Caco-2 (cell line): ENCODE measurements around the gene NOTUM. TPM values are rescaled to one million over a fixed set of nuclear protein-coding genes. Genes with fewer than 3 reads are reported as not detected.

Source experiments
- BruUV-seq: library from RNA; stranded (reverse); fragments of 400-500 nt; replicated peaks from 2 replicates; lab custom pipeline; 2021; lab: Mats Ljungman, UMichigan
- CTCF ChIA-PET: fragments of 300-600 bp; sonication (Branson Sonifier 250); formaldehyde crosslinking; loops from one replicate; lab custom pipeline; 2022; ENCODE audit warnings: antibody characterized with exemption; lab: Charles Lee
- POLR2A ChIA-PET: fragments of 300-600 bp; sonication (Branson Sonifier 250); formaldehyde crosslinking; loops from one replicate; lab custom pipeline; 2022; ENCODE audit warnings: antibody characterized with exemption; lab: Charles Lee
- DNase-seq, 2 experiments: peaks; one replicate each; pipeline versions ENCODE4 v3.0.0 to v3.0.0-alpha.2; 2020 to 2022
- H3K27me3 ChIP-seq: replicated peaks from 2 replicates; pipeline ENCODE4 v1.6.0; 2011; ENCODE audit warnings: low read length; ENCODE audit not compliant: control insufficient read depth, insufficient read depth
- H3K36me3 ChIP-seq: 2 replicates; pipeline ENCODE4 v1.5.1; 2011; ENCODE audit warnings: low read length; ENCODE audit not compliant: control insufficient read depth, insufficient read depth
- H3K4me1 ChIP-seq: fragments of 250-450 bp; sonication (Bioruptor Pico); 2 replicates; pipeline ENCODE4 v1.5.1; 2020; ENCODE audit warnings: mild to moderate bottlenecking
- H3K4me3 ChIP-seq: 2 replicates; pipeline ENCODE4 v1.5.1; 2011; ENCODE audit warnings: low read depth, mild to moderate bottlenecking, control low read depth, low read length
- H3K9me3 ChIP-seq: fragments of 250-450 bp; sonication (Bioruptor Pico); 2 replicates; pipeline ENCODE4 v1.5.1; 2020; ENCODE audit warnings: mild to moderate bottlenecking, moderate library complexity
- H3K27ac Mint-ChIP-seq: one replicate; pipeline ENCODE4 v1.8.0; 2022; ENCODE audit warnings: mixed read lengths; ENCODE audit not compliant: unreplicated experiment
- H3K27me3 Mint-ChIP-seq: one replicate; pipeline ENCODE4 v1.8.0; 2022; ENCODE audit warnings: mixed read lengths; ENCODE audit not compliant: insufficient read depth, unreplicated experiment
- H3K36me3 Mint-ChIP-seq: one replicate; pipeline ENCODE4 v1.8.0; 2022; ENCODE audit warnings: mild to moderate bottlenecking, mixed read lengths; ENCODE audit not compliant: insufficient read depth, unreplicated experiment
- H3K4me1 Mint-ChIP-seq: one replicate; pipeline ENCODE4 v1.8.0; 2022; ENCODE audit warnings: low read depth, mixed read lengths; ENCODE audit not compliant: unreplicated experiment
- H3K4me3 Mint-ChIP-seq: one replicate; pipeline ENCODE4 v1.8.0; 2022; ENCODE audit warnings: mild to moderate bottlenecking, moderate library complexity, mixed read lengths; ENCODE audit not compliant: unreplicated experiment
- H3K9me3 Mint-ChIP-seq: one replicate; pipeline ENCODE4 v1.8.0; 2022; ENCODE audit warnings: mixed read lengths; ENCODE audit not compliant: unreplicated experiment
- CTCF ChIP-seq, 2 experiments: fragments of 200-600 bp in 1 of 2; IDR thresholded peaks; 1 replicate in 1 of 2; 2 replicates in 1 of 2; pipeline versions ENCODE4 v1.5.1 to v1.8.0; 2011 to 2022; ENCODE audit warnings: antibody characterized with exemption in 1 of 2, control low read depth in 1 of 2, inconsistent platforms in 1 of 2, low read depth in 1 of 2, low read length in 1 of 2, mild to moderate bottlenecking in 1 of 2, moderate library complexity in 1 of 2; ENCODE audit not compliant: insufficient read depth in 1 of 2, severe bottlenecking in 1 of 2, unreplicated experiment in 1 of 2
- intact Hi-C: fragments of 100-400 bp; cut with micrococcal nuclease; formaldehyde crosslinking; loops from one replicate; pipeline ENCODE4 v1.10.0; 2022; ENCODE audit not compliant: unreplicated experiment
- total RNA-seq: library from RNA; stranded (reverse); gene quantifications from 2 replicates; pipeline ENCODE4 v1.2.3, GENCODE V29; 2022

The NOTUM gene
- total RNA-seq, 1 experiment from 2014 or later, result 11.1 TPM

GRCh38 chr17:81964081-81964849 lies 3.3 kb upstream of the NOTUM start:
- TF ChIP-seq CTCF (IDR thresholded peaks at IDR 0.05; ENCODE audit: insufficient read depth in 1 of 2, low read depth in 1 of 2, low read length in 1 of 2, severe bottlenecking in 1 of 2, unreplicated experiment in 1 of 2), result no peak
- POLR2A ChIA-PET, result no interaction called here
- no peaks in the 10 kb centered on the region for H3K27me3 Mint-ChIP-seq
- no peaks in the 10 kb centered on the region for H3K4me1 Mint-ChIP-seq
- DNase-seq, result no peak
- intact Hi-C loops, result no loop called here
- Histone ChIP-seq H3K36me3 (no peaks in the 10 kb centered on the region), H3K9me3 (no peaks in the 10 kb centered on the region), H3K4me3 (no peak overlapping the region), H3K27me3 (0 out of 2 replicates have a peak, but pooled peaks cover 1% of the 10 kb centered on the region), H3K4me1 (peaks cover 36% of the 10 kb centered on the region)
- no TSS peak for BruUV-seq
- H3K27ac Mint-ChIP-seq, result no peak overlapping the region
- peaks cover 7% of the 10 kb centered on the region for H3K36me3 Mint-ChIP-seq
- H3K9me3 Mint-ChIP-seq, result no peaks in the 10 kb centered on the region
- CTCF ChIA-PET, result interaction anchor here (0.6 kb wide), 1 partner anchor 148 kb away, joined by 4 read pairs; no protein-coding TSS in a partner anchor
- H3K4me3 Mint-ChIP-seq, result no peak overlapping the region

GRCh38 chr17:81962499-81963441 lies 1.8 kb upstream of the NOTUM start:
- Mint-ChIP-seq H3K9me3 (no peaks in the 10 kb centered on the region), H3K27me3 (no peaks in the 10 kb centered on the region), H3K27ac (no peak overlapping the region), H3K4me1 (no peaks in the 10 kb centered on the region), H3K4me3 (peak overlapping the region; percentile 31), H3K36me3 (peaks cover 7% of the 10 kb centered on the region)
- peaks cover 28% of the 10 kb centered on the region for H3K4me1 ChIP-seq
- H3K36me3 ChIP-seq, result no peaks in the 10 kb centered on the region
- intact Hi-C loops, result no loop called here
- no TSS peak for BruUV-seq
- no peaks in the 10 kb centered on the region for H3K9me3 ChIP-seq
- TF ChIP-seq CTCF (IDR thresholded peaks at IDR 0.05; ENCODE audit: insufficient read depth in 1 of 2, low read depth in 1 of 2, low read length in 1 of 2, severe bottlenecking in 1 of 2, unreplicated experiment in 1 of 2), result no peak
- POLR2A ChIA-PET, result no interaction called here
- H3K4me3 ChIP-seq, result no peak overlapping the region
- CTCF ChIA-PET, result interaction anchor here (0.6 to 0.9 kb wide), 3 partner anchors 58 to 140 kb away, joined by 3 to 5 read pairs (median 4); partner anchors contain the start of gene DCXR
- H3K27me3 ChIP-seq, result 0 out of 2 replicates have a peak, but pooled peaks cover 1% of the 10 kb centered on the region
- no peak for DNase-seq
